HepG2 (cell line): ENCODE measurements around the gene ADCY9. TPM values are rescaled to one million over a fixed set of nuclear protein-coding genes. Genes with fewer than 3 reads are reported as not detected.

ENCODE experiments used
- CBX1 ChIP-seq: IDR thresholded peaks from one replicate; pipeline ENCODE4 v1.6.1; 2016; ENCODE audit warnings: antibody characterized with exemption, low read depth
- GABPB1 ChIP-seq: IDR thresholded peaks from 2 replicates; pipeline ENCODE4 v1.6.1; 2016; ENCODE audit warnings: mild to moderate bottlenecking, missing genetic modification reagents, moderate library complexity, missing compliant biosample characterization
- JARID2 ChIP-seq: sonication (generic); formaldehyde crosslinking; IDR thresholded peaks from 2 replicates; pipeline ENCODE4 v1.8.1; 2023; ENCODE audit warnings: missing genetic modification reagents, inconsistent platforms; ENCODE audit not compliant: insufficient replicate concordance
- MBD4 ChIP-seq: IDR thresholded peaks from 2 replicates; pipeline ENCODE4 v1.6.1; 2012; ENCODE audit warnings: low read length, inconsistent platforms, borderline replicate concordance
- MTA3 ChIP-seq: sonication (generic); formaldehyde crosslinking; IDR thresholded peaks from 2 replicates; pipeline ENCODE4 v1.4.0; 2020; ENCODE audit warnings: missing genetic modification reagents
- NFRKB ChIP-seq: fragments of 450-650 bp; IDR thresholded peaks from 2 replicates; pipeline ENCODE4 v1.6.1; 2017
- PCBP1 ChIP-seq: fragments of 200-400 bp; formaldehyde crosslinking; IDR thresholded peaks from 2 replicates; pipeline ENCODE4 v1.6.1; 2017; ENCODE audit warnings: mild to moderate bottlenecking, low read depth, low read length, borderline replicate concordance
- POGZ ChIP-seq: sonication (generic); formaldehyde crosslinking; IDR thresholded peaks from 2 replicates; pipeline ENCODE4 v1.4.0; 2020; ENCODE audit warnings: mild to moderate bottlenecking, missing genetic modification reagents
- POLR2A ChIP-seq, 2 experiments: IDR thresholded peaks; 2 replicates each; pipeline ENCODE4 v1.6.1; 2011; ENCODE audit warnings: low read depth in 2 of 2, low read length in 2 of 2, mild to moderate bottlenecking in 1 of 2, moderate library complexity in 1 of 2; ENCODE audit not compliant: insufficient read depth in 1 of 2
- PRDM10 ChIP-seq: sonication (generic); formaldehyde crosslinking; IDR thresholded peaks from 2 replicates; pipeline ENCODE4 v1.4.0; 2020; ENCODE audit warnings: low read depth, missing genetic modification reagents
- RBAK ChIP-seq: sonication (generic); formaldehyde crosslinking; IDR thresholded peaks from 2 replicates; pipeline ENCODE4 v1.5.1; 2020; ENCODE audit warnings: mild to moderate bottlenecking, missing genetic modification reagents
- RBFOX2 ChIP-seq: fragments of 200-400 bp; formaldehyde crosslinking; IDR thresholded peaks from 2 replicates; pipeline ENCODE4 v1.6.1; 2017; ENCODE audit warnings: low read depth, mild to moderate bottlenecking, low read length
- RXRA ChIP-seq: sonication (generic); formaldehyde crosslinking; IDR thresholded peaks from 2 replicates; pipeline ENCODE4 v1.5.1; 2020; ENCODE audit warnings: missing genetic modification reagents
- SALL2 ChIP-seq: sonication (generic); formaldehyde crosslinking; IDR thresholded peaks from 2 replicates; pipeline ENCODE4 v1.8.1; 2023; ENCODE audit warnings: mild to moderate bottlenecking, missing genetic modification reagents, inconsistent platforms
- SMARCE1 ChIP-seq: fragments of 450-650 bp; IDR thresholded peaks from 2 replicates; pipeline ENCODE4 v1.6.1; 2017; ENCODE audit warnings: borderline replicate concordance
- SRY ChIP-seq: sonication (generic); formaldehyde crosslinking; IDR thresholded peaks from 2 replicates; pipeline ENCODE4 v1.8.0; 2022; ENCODE audit warnings: mild to moderate bottlenecking, missing genetic modification reagents
- ZBTB33 ChIP-seq: sonication (generic); formaldehyde crosslinking; IDR thresholded peaks from 2 replicates; pipeline ENCODE4 v1.4.0; 2020; ENCODE audit warnings: missing genetic modification reagents
- ZBTB37 ChIP-seq: sonication (generic); formaldehyde crosslinking; IDR thresholded peaks from 2 replicates; pipeline ENCODE4 v1.4.0; 2020; ENCODE audit warnings: mild to moderate bottlenecking, missing genetic modification reagents
- ZGPAT ChIP-seq: IDR thresholded peaks from 2 replicates; pipeline ENCODE4 v1.6.1; 2016; ENCODE audit warnings: mild to moderate bottlenecking
- ZNF383 ChIP-seq: sonication (generic); formaldehyde crosslinking; IDR thresholded peaks from 2 replicates; pipeline ENCODE4 v1.4.0; 2020; ENCODE audit warnings: missing genetic modification reagents, mild to moderate bottlenecking, borderline replicate concordance
- ZNF597 ChIP-seq: sonication (generic); formaldehyde crosslinking; IDR thresholded peaks from 2 replicates; pipeline ENCODE4 v1.5.0; 2020; ENCODE audit warnings: missing genetic modification reagents
- polyA plus RNA-seq, 8 experiments: library from polyadenylated mRNA; depleted of rRNA in 3 of 8; stranded (reverse) in 7 of 8; unstranded in 1 of 8; fragments of >200 nt; fragmentation: Illumina TruSeq in 4 of 8; extraction: Trizol in 4 of 8; gene quantifications; 2 replicates each; pipeline versions ENCODE4 v1.2.1 to v1.2.3, GENCODE V29; 2011 to 2016; ENCODE audit warnings: low read depth in 4 of 8, missing spikeins in 1 of 8, mixed read lengths in 1 of 8; ENCODE audit not compliant: insufficient read depth in 1 of 8
- total RNA-seq, 5 experiments: library from RNA; depleted of rRNA; stranded (reverse); fragments of >200 nt; fragmentation: Illumina TruSeq; extraction: Trizol; gene quantifications; 2 replicates each; pipeline ENCODE4 v1.2.3, GENCODE V29; 2016; ENCODE audit warnings: low read depth in 1 of 5

The ADCY9 gene
- total and polyA plus RNA-seq, 2 of the 13 experiments (the other 11 are each of a cell fraction or from before 2014, with no cell fraction given): 11.2 to 13.9 TPM

GRCh38 chr16:4136229-4136813 is 20.1 kb upstream of the ADCY9 start (continued):
- TF ChIP-seq ZBTB33 (CRISPR knock-in tag): no peak
- no peak for TF ChIP-seq ZNF383 (CRISPR knock-in tag)
- no peak for TF ChIP-seq POLR2A (IDR thresholded peaks at IDR 0.05; ENCODE audit: insufficient read depth in 1 of 2, low read depth in 2 of 2, low read length in 2 of 2)
- TF ChIP-seq SALL2 (CRISPR knock-in tag): no peak
- TF ChIP-seq SRY (CRISPR knock-in tag): no peak
- no peak for TF ChIP-seq ZNF597 (CRISPR knock-in tag)
- TF ChIP-seq SMARCE1: no peak
- TF ChIP-seq RXRA (CRISPR knock-in tag): no peak
- no peak for TF ChIP-seq ZGPAT (CRISPR knock-in tag)
- no peak for TF ChIP-seq POGZ (CRISPR knock-in tag)
- TF ChIP-seq CBX1: no peak
- TF ChIP-seq ZBTB37 (CRISPR knock-in tag): no peak
- TF ChIP-seq RBAK (CRISPR knock-in tag): no peak
- peak; percentile 58 for TF ChIP-seq GABPB1
- TF ChIP-seq RBFOX2: no peak
- no peak for TF ChIP-seq PRDM10 (CRISPR knock-in tag)
- no peak for TF ChIP-seq MBD4
- no peak for TF ChIP-seq NFRKB
- no peak for TF ChIP-seq PCBP1
- no peak for TF ChIP-seq JARID2 (CRISPR knock-in tag)
- TF ChIP-seq MTA3 (CRISPR knock-in tag): no peak
